ENCODE data around the gene PRKCA.

The PRKCA gene

DNA sequence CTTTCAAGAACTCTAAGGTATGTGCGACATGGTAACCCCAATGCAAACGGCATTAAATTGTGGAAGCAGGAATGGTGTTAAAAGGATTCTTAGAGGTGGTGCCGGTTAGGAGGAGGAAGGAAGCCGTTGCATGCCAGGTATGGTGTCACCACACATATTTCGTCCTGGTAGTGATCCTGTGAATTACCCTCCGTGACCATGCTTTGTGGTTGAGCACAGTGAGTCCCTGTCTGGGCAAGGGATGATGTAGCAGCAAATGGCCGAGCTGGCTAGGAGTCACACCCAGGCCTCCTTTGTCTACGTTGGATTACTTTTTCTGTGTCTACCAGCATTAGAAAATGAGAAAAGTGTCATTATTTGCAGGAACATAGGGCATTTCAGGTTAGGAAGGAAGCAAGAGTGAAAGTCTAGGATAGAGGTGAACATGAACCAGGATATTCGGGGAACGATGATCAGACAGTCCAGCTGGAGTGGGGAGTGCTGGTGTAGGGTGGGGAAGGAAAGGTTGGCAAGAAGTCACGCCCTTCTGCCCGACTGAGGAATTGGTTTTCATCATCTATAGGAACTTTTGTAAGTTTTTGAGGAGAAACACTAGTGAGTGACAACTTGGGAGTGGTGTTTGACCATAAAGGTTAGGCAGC lies 123.5 kb downstream of the PRKCA start:
- no peak overlapping the region for H3K9ac ChIP-seq (ENCODE audit: insufficient read length, low read depth)
- H3K4me3 ChIP-seq (ENCODE audit: insufficient read length, low read depth) = no peak overlapping the region
- no peaks in the 10 kb centered on the region for H3K4me1 ChIP-seq (ENCODE audit: insufficient read depth, insufficient read length)
- no peaks in the 10 kb centered on the region for H3K36me3 ChIP-seq (ENCODE audit: insufficient read depth, insufficient read length, low read length)
- no peaks in the 10 kb centered on the region for H3K27me3 ChIP-seq (ENCODE audit: insufficient read depth, insufficient read length)
- DNase-seq (ENCODE audit: low read depth, low spot score) = no peak
- H3K9me3 ChIP-seq (ENCODE audit: insufficient read depth, low read length) = no peaks in the 10 kb centered on the region
- TF ChIP-seq SUZ12 (IDR thresholded peaks at IDR 0.05; ENCODE audit: extremely low read depth, insufficient read depth, insufficient read length) (no peak), ZNF274 (IDR thresholded peaks at IDR 0.05; ENCODE audit: low read depth, low read length) (no peak), YY1 (IDR thresholded peaks at IDR 0.05; ENCODE audit: insufficient read depth, insufficient read length) (no peak)

GRCh38 chr17:66426397-66427033 lies 124.1 kb downstream of the PRKCA start:
- Histone ChIP-seq H3K4me3 (ENCODE audit: insufficient read length, low read depth) (no peak overlapping the region), H3K9me3 (ENCODE audit: insufficient read depth, low read length) (no peaks in the 10 kb centered on the region), H3K4me1 (ENCODE audit: insufficient read depth, insufficient read length) (no peaks in the 10 kb centered on the region), H3K36me3 (ENCODE audit: insufficient read depth, insufficient read length, low read length) (no peaks in the 10 kb centered on the region), H3K27me3 (ENCODE audit: insufficient read depth, insufficient read length) (no peaks in the 10 kb centered on the region), H3K9ac (ENCODE audit: insufficient read length, low read depth) (no peak overlapping the region)
- no peak for TF ChIP-seq YY1 (IDR thresholded peaks at IDR 0.05; ENCODE audit: insufficient read depth, insufficient read length)
- no peak for TF ChIP-seq ZNF274 (IDR thresholded peaks at IDR 0.05; ENCODE audit: low read depth, low read length)
- no peak for TF ChIP-seq SUZ12 (IDR thresholded peaks at IDR 0.05; ENCODE audit: extremely low read depth, insufficient read depth, insufficient read length)
- no peak for DNase-seq (ENCODE audit: low read depth, low spot score)

- H3K27me3 ChIP-seq (ENCODE audit: insufficient read depth, insufficient read length) = no peaks in the 10 kb centered on the region
- TF ChIP-seq SUZ12 (IDR thresholded peaks at IDR 0.05; ENCODE audit: extremely low read depth, insufficient read depth, insufficient read length) = no peak
- no peak for TF ChIP-seq YY1 (IDR thresholded peaks at IDR 0.05; ENCODE audit: insufficient read depth, insufficient read length)
- TF ChIP-seq ZNF274 (IDR thresholded peaks at IDR 0.05; ENCODE audit: low read depth, low read length) = no peak
- DNase-seq (ENCODE audit: low read depth, low spot score) = no peak
- no peaks in the 10 kb centered on the region for H3K9me3 ChIP-seq (ENCODE audit: insufficient read depth, low read length)
- H3K4me3 ChIP-seq (ENCODE audit: insufficient read length, low read depth) = no peak overlapping the region
- no peak overlapping the region for H3K9ac ChIP-seq (ENCODE audit: insufficient read length, low read depth)
- no peaks in the 10 kb centered on the region for H3K36me3 ChIP-seq (ENCODE audit: insufficient read depth, insufficient read length, low read length)
- H3K4me1 ChIP-seq (ENCODE audit: insufficient read depth, insufficient read length) = no peaks in the 10 kb centered on the region
Observed at GRCh38 chr17:66427134-66427533, 124.7 kb downstream of the PRKCA start.

GRCh38 chr17:66429680-66430079 lies 127.3 kb downstream of the PRKCA start:
- TF ChIP-seq SUZ12 (IDR thresholded peaks at IDR 0.05; ENCODE audit: extremely low read depth, insufficient read depth, insufficient read length) = no peak
- no peak for TF ChIP-seq YY1 (IDR thresholded peaks at IDR 0.05; ENCODE audit: insufficient read depth, insufficient read length)
- no peak for TF ChIP-seq ZNF274 (IDR thresholded peaks at IDR 0.05; ENCODE audit: low read depth, low read length)
- no peak overlapping the region for H3K9ac ChIP-seq (ENCODE audit: insufficient read length, low read depth)
- no peak for DNase-seq (ENCODE audit: low read depth, low spot score)

DNA sequence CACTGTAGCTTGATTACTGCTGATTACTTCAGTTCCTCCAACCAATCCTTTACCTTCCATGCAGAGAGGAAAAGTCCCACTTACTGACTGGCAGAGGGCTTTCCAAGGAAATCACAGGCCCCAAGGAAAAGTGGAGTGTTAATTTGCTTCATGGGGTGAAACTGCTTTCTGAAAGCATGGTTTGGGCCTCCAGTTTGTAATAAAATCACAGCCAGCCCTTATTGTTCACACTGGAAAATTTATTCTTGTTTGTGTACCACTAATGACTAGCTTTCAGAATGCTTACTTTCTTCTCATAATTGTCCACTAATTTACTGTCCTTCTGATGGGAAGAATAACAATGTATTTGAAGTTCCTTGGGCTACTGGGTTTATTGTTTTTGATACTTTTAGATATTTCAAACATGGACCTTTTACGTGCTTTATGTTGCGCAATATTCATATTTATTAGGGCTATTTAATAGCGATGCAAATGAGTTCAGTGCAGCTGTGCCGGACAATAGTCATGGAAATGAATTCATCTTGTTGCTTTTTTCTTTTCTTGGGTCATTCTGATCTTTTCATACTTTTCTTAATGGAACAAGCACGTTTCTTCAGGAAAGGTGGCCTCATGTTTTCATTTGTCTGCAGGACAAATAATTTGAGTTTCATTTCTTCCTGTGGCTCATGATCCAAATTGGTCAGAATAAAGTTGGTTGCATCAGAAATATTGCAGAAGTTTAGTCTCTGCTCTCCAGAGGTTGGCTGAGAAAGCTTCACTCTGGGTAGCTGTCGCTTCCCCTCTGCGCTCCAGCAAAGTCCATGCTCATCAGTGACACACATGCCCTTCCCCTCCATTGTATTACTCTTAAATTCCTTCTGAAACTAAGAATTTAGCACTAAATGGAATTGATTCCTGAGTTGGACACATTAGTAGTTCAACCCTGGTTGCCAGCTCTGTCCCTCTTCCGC lies 128.7 kb downstream of the PRKCA start:
- Histone ChIP-seq H3K36me3 (ENCODE audit: insufficient read depth, insufficient read length, low read length) (no peaks in the 10 kb centered on the region), H3K4me1 (ENCODE audit: insufficient read depth, insufficient read length) (peaks cover 5% of the 10 kb centered on the region), H3K4me3 (ENCODE audit: insufficient read length, low read depth) (no peak overlapping the region), H3K9ac (ENCODE audit: insufficient read length, low read depth) (no peak overlapping the region), H3K9me3 (ENCODE audit: insufficient read depth, low read length) (no peaks in the 10 kb centered on the region), H3K27me3 (ENCODE audit: insufficient read depth, insufficient read length) (no peaks in the 10 kb centered on the region)
- TF ChIP-seq YY1 (IDR thresholded peaks at IDR 0.05; ENCODE audit: insufficient read depth, insufficient read length) (no peak), ZNF274 (IDR thresholded peaks at IDR 0.05; ENCODE audit: low read depth, low read length) (no peak), SUZ12 (IDR thresholded peaks at IDR 0.05; ENCODE audit: extremely low read depth, insufficient read depth, insufficient read length) (no peak)
- DNase-seq (ENCODE audit: low read depth, low spot score) = no peak

More at GRCh38 chr17:66429680-66430079, 127.3 kb downstream of the PRKCA start:
- peaks cover 5% of the 10 kb centered on the region for H3K4me1 ChIP-seq (ENCODE audit: insufficient read depth, insufficient read length)
- H3K4me3 ChIP-seq (ENCODE audit: insufficient read length, low read depth) = no peak overlapping the region
- H3K27me3 ChIP-seq (ENCODE audit: insufficient read depth, insufficient read length) = no peaks in the 10 kb centered on the region
- no peaks in the 10 kb centered on the region for H3K36me3 ChIP-seq (ENCODE audit: insufficient read depth, insufficient read length, low read length)
- no peaks in the 10 kb centered on the region for H3K9me3 ChIP-seq (ENCODE audit: insufficient read depth, low read length)

DNA sequence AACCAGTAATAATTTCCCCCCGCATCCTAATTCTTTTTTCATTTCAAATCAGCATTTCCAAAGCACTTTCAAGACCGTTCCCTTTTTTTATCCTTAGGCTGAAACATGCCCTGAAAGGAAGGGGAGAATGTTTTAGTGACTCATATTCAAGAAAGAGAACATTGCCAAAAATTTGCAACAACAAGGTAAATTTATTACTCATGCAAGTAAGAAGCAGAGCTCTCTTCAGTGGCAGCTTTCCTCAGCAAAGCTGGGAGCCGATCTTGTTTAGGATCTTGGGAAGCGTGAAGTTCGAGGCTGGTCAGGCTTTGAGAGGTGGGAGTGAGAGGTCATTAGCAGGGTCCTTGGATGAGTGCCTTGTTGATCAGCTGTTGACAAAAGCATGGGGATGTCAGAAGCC lies 129.5 kb downstream of the PRKCA start:
- Histone ChIP-seq H3K4me1 (ENCODE audit: insufficient read depth, insufficient read length) (peaks cover 5% of the 10 kb centered on the region), H3K9me3 (ENCODE audit: insufficient read depth, low read length) (no peaks in the 10 kb centered on the region), H3K4me3 (ENCODE audit: insufficient read length, low read depth) (no peak overlapping the region), H3K9ac (ENCODE audit: insufficient read length, low read depth) (no peak overlapping the region), H3K36me3 (ENCODE audit: insufficient read depth, insufficient read length, low read length) (no peaks in the 10 kb centered on the region), H3K27me3 (ENCODE audit: insufficient read depth, insufficient read length) (no peaks in the 10 kb centered on the region)
- no peak for TF ChIP-seq ZNF274 (IDR thresholded peaks at IDR 0.05; ENCODE audit: low read depth, low read length)
- no peak for TF ChIP-seq SUZ12 (IDR thresholded peaks at IDR 0.05; ENCODE audit: extremely low read depth, insufficient read depth, insufficient read length)
- DNase-seq (ENCODE audit: low read depth, low spot score) = no peak

Measured in NT2/D1 (cell line).